RPMI7951 (cell line): ENCODE results near the gene EIF2B1. TPM values are rescaled to one million over a fixed set of nuclear protein-coding genes. Genes with fewer than 3 reads are reported as not detected.

Experiments
- DNase-seq: peaks from one replicate; pipeline ENCODE4 v3.0.0-alpha.2; 2012; ENCODE audit warnings: low read depth
- total RNA-seq: library from RNA; depleted of rRNA; stranded (reverse); fragments of >200 nt; shearing (Covaris generic); gene quantifications from 2 replicates; pipeline ENCODE4 v1.2.3, GENCODE V29; 2014; rRNA removed

Gene EIF2B1
- 77.3 and 94.1 TPM in 2 replicates for total RNA-seq

DNA sequence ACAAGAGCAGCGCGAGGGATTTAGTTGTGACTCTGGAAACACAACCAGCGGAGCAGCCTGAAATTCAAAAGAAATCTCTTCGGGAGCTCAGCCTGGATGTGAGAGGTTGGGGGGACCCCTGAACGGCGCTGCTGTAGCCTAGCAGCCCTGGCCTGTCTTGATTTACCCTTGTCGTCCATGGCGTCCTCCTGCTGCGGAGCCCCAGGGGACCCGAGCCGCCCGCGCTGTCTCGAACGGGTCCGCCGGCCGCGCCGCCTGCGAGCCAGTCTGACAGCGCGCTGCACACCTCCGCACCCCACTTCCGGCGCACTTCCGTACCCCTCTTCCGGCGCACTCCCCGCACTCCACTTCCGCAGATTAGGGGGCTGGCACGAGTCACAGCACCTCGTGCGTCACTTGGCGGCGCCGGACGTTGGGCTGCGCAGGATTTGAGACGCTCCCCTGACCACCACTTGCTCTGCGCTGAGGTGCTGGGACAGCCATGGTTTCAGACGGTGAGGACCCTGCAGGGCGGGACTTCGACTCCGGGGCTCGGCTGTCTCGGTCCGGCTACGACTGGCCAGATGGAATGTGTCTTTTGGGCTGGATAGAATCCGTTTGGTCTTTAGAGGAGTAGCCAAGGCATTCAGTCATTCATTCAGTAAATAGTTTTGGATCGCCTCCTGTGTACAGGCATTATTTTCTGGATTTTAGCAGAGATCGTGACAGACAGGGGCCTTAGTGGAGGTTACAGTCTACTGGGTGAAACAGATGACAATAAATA is at the start of gene EIF2B1, which contains the start of gene GTF2H3:
EIF2B1 (minus strand) TSS at position 308 of the 763 bp plus-strand sequence; CDS start at position 179, 129 bp downstream.
GTF2H3 (plus strand) TSS at position 451 of the 763 bp plus-strand sequence; CDS start at position 482, 31 bp downstream.
- DNase-seq = peak; percentile 94

DNA sequence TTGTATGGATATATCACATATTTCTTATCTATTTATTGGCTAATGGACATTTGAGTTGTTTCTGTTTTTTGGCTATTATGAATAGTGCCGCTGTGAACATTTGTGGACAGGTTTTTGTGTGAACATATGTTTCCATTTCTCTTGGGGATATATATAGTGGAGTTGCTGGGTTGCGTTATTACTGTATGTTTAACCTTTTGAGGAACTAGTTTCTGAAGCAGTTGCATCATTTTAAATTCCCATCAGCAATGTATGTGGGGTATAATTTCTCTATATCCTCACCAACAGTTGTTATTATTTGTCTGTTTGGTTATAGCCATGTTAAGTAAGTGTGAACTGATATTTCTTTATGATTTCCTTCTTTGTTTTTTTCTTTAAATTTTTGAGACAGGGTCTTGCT is 48.1 kb upstream of the EIF2B1 start:
- no peak for DNase-seq

DNA sequence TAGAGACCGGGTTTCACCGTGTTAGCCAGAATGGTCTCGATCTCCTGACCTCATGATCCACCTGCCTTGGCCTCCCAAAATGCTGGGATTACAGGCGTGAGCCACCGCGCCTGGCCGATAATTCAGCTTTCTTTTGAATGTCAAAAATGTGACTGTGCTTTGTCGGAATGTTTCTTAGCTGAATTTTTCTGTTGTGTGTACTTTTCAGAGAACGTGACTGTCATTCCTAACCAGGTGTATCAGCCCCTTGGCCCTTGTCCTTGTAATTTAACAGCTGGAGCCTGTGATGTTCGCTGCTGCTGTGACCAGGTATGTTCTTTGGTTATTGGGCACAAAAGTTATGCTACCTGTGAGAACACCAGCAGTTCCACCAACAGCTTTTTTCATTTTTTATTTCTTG is 45.5 kb upstream of the EIF2B1 start:
- no peak for DNase-seq

DNA sequence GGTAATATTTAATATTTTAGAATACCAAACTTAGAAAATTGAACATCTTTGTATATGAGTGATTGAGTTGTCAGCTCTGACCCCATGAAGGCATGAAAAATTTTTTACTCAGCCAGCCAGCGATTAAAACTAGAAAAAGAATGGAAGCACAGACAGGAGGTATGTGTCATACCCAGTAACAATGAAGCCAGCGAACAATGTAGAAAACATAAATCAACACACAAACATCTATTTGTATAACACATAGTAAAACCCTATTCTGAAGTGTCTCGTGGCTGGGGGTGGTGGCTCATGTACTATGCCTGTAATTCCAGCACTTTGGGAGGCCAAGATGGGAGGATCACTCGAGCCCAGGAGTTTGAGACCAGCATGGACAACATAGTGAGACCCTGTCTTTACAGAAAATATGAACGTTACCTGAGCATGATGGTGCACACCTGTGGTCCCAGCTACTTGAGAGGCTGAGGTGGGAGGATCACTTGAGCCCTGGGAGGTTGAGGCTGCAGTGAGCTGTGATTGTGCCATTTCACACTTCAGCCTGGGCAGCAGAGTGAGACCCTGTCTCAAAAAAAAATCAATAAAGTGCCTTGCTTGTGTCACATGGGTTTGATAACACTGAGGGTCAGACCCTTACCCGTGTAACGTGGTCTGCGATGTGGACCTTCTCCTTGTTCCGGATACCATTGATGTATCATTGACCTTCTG is 43.3 kb upstream of the EIF2B1 start:
- no peak for DNase-seq

DNA sequence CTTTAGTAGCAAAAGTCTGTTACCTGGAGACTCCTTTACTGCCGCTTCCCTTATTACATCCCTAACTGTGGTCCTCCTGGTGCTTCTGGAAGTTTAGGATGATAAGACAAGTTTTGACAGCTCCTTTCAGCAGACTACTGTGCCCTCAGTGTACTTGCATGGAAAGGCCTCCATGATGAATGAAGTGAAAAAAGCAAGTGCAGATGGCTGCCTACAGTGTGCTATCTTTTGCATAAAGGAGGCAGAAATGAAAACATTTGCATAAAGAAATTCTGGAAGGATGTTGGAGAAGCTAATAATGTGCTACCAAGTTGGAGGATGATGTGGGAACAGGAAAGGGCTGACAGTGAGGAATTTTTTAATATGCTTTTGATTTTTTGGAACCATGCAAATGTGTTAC is 42.0 kb upstream of the EIF2B1 start:
- DNase-seq = no peak

DNA sequence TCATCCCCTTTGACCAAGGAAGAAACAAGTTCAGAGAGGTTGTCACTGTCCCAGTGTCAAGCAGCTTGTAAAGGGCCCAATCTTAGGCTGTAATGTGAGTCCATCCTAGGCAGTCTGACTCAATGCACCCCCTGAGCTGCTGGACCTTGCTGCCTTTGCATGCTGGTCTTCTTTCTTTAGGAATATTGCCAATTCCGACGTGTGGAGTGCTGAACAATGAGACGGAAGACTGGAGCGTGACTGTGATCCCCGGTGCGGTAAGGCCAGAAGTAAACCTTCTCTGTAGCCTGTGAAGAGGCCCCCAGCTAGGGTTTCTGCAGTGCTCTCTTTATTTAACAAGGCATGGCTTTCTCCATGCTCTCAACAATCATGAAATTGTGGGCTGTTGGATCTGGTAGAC is 38.4 kb upstream of the EIF2B1 start:
- DNase-seq = peak; percentile 51

DNA sequence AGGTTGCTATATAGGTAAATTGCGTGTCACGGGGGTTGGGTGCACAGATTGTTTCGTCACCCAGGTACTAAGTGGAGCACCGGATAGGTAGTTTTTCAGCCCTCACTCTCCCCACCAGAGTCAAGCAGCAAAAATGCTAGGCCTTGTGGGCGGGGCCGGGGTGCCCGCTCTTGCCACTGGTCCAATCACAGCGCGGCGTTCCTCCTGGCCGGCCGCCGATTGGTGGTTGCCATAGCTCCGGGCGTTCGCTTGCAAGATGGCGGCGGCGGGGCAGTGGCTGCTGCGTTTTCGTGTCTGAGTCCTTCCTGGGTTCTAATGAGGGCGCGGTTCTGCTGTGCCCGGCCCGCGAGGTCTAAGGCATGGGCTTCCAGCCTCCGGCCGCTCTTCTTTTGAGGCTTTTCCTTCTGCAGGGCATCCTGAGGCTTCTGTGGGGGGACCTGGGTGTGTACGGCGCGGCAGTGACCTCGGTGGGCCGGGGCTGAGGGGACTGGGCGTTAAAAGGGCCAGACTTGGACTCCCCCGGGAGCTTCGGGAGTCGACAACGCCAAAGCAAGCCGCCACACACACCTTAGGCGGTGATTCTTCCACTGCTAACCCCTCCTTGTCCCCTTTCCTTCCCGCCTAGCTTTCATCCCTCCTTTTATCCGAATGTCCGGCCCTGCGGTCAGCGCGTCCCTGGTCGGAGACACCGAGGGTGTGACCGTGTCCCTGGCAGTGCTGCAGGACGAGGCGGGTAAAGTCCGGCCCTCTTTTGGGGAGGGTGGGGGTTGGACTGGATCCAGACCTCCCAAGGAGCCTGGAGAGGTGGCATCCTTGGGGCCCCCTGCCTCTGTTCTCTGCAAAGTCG is 37.6 kb upstream of the EIF2B1 start, which contains the start of gene TCTN2:
TCTN2 (plus strand) TSS at position 232 of the 847 bp plus-strand sequence; CDS start at position 360, 128 bp downstream.
- DNase-seq = peak; percentile 88

DNA sequence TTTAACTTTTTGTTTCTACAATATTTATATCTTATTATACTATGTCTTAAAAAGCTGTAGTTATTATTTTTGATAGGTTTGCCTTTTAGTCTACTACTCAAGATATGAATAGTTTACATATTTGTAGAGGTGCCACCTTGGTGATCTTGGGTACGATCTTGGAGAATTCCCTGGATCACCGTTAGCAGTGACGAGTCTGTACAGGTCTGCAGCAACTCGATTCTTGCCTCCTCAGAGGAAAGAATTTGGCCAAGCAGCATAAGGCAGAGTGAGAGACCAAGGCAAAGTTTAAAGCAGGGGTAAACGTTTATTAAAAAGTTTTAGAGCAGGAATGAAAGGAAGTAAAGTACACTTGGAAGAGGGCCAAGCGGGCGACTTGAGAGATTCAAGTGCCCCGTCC is 34.3 kb upstream of the EIF2B1 start:
- no peak for DNase-seq

DNA sequence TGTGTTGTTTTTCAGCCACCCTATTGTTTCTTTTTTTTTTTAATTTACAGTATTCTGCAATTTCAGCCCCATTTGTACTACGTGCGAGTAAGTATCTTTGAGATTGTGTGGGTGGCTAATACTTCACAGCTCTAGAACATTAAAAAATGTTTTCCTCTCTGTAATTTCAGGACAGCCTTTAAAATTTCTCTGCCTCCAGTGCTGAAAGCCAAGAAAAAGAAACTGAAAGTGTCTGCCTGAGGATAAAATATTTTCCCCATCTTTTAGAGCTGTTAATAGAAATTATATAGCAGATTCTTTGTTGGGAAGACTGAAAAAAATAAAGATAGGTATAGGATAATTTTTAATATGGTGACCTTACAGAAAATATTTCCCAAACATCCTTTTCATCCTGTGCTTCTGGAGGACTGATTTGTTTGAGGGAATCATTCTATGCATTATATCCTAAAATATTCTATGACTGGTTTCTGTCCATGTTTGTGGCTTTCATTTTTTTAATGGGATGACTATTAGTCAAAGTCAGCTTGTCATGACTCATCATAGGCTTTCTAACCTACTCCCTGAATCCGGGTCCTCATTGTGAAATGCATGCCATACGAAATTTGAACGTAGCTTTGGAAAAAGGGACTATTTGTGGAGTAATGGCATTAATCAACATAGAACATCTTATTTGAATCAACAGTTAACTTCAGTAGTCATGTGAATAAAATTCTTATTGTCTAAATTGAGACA is 26.7 kb upstream of the EIF2B1 start:
- DNase-seq = peak; percentile 75

DNA sequence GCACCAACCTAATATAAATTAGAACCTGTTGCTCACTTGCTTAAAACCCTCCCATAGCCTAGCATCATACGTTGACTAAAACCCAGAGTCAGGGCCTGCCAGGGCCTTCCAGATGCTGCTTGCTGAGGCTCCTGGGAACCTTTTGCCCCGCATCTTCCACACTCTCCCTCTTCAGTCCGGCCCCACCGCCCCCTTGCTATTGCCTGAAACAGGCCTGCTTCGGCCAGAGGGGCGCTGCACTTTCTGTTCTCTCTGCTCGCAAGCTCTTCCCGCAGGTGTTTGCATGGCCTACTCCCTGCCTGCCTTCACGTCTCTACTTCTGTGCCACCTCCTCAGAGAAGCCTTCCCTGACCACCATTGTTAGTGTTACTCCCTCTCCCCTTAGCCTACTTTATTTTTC is 23.7 kb upstream of the EIF2B1 start:
- DNase-seq = no peak

DNA sequence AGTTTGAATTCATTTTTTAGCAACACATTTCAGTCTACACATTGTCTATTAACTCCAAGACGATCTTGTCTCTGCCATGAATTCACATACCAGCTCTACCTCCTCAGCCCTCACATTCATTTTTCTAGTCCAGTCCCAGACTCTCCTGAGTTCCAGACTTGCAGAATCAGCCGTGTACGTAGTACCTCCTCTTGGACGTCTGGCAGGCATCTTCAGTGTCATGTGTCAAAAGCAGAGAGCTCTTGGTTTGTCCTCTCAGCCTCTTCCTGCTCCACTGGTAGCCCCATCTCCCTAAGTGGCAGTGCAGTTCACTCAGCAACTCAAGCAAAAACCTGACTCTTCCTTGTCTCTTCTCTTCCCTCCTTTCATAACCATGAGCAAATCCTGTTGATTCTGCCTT is 22.9 kb upstream of the EIF2B1 start:
- DNase-seq = no peak

DNA sequence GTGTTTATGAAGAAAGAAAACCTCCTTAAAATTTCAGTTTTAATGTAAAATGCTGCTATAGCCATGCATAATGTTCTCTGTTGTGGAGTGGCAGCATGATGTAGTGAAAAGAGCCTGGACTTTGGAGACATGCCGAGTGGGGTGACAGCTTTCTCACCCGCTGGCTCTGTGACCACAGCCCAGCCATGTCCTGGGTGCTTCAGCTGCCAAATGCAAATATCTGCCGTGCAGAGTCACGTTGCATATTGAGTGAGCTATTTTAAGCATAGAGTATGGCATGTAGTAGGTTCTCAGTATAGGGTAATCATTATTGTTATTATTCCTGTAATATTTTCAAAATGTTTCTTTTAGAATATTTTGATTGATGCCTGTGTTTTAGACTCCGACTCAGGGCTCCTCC is 21.9 kb upstream of the EIF2B1 start:
- DNase-seq = no peak

DNA sequence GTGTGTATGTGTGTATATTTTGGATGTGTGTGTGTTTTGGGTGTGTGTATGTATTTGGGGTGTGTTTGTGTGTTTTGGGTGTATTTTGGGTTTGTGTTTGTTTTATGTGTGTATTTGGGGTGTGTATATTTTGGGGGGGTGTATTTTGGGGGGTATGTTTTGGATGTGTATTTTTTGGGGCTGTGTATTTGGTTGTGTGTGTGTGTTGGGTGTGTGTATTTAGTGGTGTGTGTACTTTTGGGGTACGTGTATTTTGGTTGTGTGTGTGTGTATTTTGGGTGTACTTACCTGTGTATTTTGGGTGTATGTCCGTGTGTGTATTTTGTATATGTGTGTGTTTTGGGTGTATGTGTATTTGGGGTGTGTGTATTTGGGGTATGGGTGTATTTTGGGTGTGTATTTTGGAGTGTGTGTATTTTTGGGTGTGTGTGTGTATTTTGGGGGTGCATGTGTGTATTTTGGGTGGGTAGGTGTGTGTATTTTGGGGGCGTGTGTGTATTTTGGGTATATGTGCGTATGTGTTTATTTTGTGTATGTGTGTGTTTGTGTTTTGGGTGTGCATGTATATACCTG is 20.7 kb upstream of the EIF2B1 start:
- DNase-seq = no peak

DNA sequence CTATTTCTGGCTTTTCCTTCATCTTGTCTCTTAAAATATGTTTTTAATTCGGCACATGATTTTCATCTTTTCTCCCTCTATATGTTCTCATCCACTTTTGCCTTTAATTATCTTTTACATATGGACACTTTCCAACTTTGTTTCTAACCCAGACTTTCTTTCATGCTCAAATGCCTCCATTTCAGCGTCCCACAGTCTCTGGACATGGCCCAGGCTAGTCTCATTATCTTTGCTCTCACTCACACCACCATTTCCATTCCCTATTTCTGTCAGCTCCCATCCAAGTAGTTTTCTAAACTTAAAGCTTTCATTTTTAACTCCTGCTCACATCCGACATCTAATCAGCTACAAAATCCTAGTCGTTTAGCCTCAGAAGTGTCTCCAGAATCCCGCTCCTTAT is 14.9 kb upstream of the EIF2B1 start:
- no peak for DNase-seq

DNA sequence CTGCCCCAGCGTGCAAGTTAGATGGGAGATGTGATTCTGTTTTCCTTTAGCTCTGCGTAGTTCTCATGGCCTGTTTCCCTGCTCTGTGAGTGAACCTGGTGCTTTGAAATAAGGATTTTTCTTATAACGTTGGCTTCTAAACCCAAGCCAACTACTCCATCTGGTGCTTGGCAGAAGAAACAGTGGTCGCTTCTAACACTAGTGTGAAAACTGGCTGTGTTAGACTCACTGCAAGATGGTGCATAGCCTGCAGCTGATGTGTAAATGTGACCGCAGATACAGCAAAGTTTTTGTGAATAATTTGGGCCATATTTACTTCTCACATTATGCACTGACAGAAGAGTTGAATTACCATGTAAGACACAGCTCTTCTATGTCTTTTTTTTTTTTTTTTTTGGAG is 12.4 kb upstream of the EIF2B1 start:
- no peak for DNase-seq

DNA sequence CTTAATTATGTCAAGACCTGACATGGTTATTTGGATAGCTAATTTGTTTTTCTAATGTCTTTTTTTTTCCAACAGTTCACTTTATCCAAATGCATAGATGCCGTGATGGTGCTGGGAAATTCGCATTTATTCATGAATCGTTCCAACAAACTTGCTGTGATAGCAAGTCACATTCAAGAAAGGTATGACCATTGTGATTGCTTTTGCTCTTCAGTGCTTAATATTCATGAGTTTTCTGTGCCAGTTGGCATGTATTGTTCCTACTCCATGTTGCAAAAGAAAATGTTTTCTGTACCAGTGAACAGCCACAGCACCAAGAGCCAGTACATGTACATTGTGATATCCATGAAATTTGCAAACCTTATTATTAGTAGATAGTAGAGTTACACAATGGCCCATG is 11.9 kb upstream of the EIF2B1 start:
- no peak for DNase-seq

DNA sequence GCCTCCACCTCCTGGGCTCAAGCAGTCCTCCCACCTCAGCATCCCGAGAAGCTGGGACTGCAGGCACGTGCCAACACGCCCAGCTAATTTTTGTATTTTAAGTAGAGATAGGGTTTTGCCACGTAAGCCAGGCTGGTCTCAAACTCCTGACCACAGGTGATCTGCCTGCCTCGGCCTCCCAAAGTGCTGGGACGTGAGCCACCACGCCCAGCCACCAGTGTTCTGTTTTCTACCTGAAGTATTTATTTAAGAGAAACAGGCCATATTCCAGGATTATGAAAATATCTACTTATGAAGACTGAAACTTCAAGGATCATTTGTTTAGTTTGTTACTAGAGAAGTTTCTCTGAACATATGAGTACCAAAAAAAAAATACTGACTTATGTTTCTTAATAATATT is 10.4 kb upstream of the EIF2B1 start:
- no peak for DNase-seq

DNA sequence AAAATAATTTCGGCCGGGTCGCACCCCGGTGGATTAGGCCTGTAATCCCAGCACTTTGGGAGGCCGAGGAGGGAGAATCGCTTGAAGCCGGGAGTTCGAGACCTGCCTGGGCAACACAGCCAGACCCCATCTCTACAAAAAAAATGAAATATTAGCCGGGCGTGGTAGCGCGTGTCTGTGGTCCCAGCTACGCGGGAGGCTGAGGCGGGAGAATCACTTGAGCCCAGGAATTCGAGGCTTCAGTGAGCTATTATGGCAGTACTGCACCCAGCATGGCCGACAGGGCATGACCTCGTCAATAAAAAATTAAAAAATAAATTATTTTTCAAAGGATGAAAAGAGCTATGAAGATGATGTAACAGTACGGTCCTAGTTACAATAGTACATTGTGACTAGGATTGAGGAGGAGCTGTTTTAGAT is 666 bp upstream of the EIF2B1 start:
- no peak for DNase-seq

DNA sequence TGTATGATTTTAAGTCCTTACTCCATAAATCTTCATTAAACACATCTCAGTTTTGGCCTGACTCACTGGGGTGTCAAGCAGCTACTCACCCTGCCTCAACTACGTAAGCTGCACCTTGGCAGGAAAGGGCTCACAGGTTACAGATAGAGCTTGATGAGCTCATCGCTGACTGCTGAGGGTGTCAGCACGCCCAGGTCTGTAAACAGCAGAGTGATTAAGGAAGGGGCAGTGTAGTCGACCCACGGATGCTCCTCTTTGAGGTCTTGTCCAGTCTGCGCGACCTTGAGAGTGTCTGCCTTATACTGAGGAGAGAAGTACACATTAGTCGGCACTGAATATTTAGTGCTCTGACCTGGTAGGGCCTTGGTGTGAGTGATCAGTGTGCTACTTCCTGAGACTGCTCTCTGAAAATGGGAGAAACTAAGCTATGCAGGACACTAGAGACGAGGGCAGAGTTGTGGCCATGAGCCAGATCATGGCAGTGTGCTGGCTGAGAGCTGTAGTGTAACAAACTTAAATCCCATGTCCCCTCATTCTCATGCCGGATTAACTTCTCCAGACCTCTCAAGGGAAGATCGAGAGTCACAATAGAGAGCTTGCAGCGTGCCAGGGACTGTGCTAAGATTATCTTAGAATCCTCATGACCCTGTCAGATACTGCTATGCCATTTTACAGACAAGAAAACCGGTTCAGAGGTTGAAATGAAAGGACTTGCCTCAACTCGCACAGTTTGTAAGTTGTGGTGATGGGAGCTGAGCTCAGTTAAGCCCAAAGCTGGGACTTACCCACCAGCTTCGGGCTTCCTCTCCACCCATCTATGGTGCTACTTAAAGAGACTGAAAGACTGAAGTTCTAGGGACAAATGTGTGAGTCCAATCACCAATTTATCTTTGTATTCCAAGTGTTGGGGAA is 11.6 kb downstream of the EIF2B1 start:
- no peak for DNase-seq

DNA sequence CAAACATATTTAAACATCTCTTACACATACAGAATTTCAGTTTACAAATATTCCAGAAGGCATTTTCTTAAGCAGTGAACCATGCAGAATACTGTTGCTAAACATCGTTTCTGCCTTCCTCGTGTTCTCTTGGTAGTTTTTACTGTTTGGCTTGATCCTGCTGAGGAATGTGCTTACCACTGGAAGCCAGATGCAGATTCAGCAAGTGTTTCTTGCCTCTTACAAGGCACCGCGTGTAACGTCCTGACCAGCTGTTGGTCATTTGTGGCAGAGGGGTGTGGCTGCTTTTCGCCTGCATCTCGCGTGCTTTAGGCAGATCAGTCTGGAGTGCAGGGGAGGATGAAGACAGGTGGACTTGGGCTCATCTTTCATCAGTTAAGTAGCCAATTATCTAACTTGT is 12.4 kb downstream of the EIF2B1 start:
- DNase-seq = no peak
